Left lung (tissue), 10 donors: ENCODE measurements around the gene IYD. TPM values are rescaled to one million over a fixed set of nuclear protein-coding genes. Genes with fewer than 3 reads are reported as not detected.
A peak's percentile ranks its signal among the peaks of the same experiment; 100 is the strongest.

ENCODE experiments used
- ATAC-seq: fragments of 200-7000 bp; cut with Tn5 transposase; one replicate; pipeline ENCODE4 v1.9.1; 2020; ENCODE audit warnings: moderate library complexity
- DNase-seq, 4 donors: peaks; one replicate each; pipeline ENCODE4 v3.0.0-alpha.2; 2013 to 2020
- H3K27ac ChIP-seq, 2 donors: fragments of 200-600 bp; sonication (generic) in 1 of 2; one replicate each; pipeline versions ENCODE4 v1.5.0 to v1.8.0; 2020 to 2021
- H3K27me3 ChIP-seq, 2 donors: fragments of 200-600 bp; sonication (generic) in 1 of 2; one replicate each; pipeline versions ENCODE4 v1.5.0 to v1.8.0; 2020 to 2021
- H3K36me3 ChIP-seq, 2 donors: fragments of 200-600 bp; sonication (generic) in 1 of 2; one replicate each; pipeline versions ENCODE4 v1.5.0 to v1.8.0; 2020 to 2021
- H3K4me1 ChIP-seq, 2 donors: fragments of 200-600 bp; one replicate each; pipeline ENCODE4 v1.8.0; 2021
- H3K4me3 ChIP-seq, 2 donors: fragments of 200-600 bp; sonication (generic) in 1 of 2; one replicate each; pipeline versions ENCODE4 v1.5.0 to v1.8.0; 2020 to 2021; ENCODE audit warnings: mild to moderate bottlenecking in 1 of 2
- H3K9me3 ChIP-seq, 2 donors: fragments of 200-600 bp; sonication (generic) in 1 of 2; one replicate each; pipeline versions ENCODE4 v1.5.0 to v1.8.0; 2020 to 2021
- CTCF ChIP-seq, 2 donors: fragments of 200-600 bp; sonication (generic) in 1 of 2; IDR thresholded peaks; one replicate each; pipeline versions ENCODE4 v1.5.0 to v1.8.0; 2021; ENCODE audit warnings: antibody characterized with exemption in 2 of 2
- intact Hi-C, 2 donors: fragments of 100-400 bp; cut with DNase I; formaldehyde crosslinking; loops; one replicate each; pipeline versions ENCODE4 v1.11.2 to v1.14.2; 2022
- polyA plus RNA-seq, 6 donors: library from polyadenylated mRNA; unstranded; fragments of 120-200 nt; gene quantifications; one replicate each; pipeline ENCODE4 v1.2.1, GENCODE V29; 2013; ENCODE audit not compliant: insufficient read length in 6 of 6
- total RNA-seq, 2 donors: library from RNA; stranded (reverse); fragmentation: NEBNext Ultra II Directional; extraction: Animal tissue kit (Norgen Biotek cat#: 25700); gene quantifications; one replicate each; pipeline ENCODE4 v1.2.1, GENCODE V29; 2021
- donor health status: DM: no; HTN: yes; CAD: no.
- donor health status: DM: no; HTN: no; CAD: no.

Gene IYD
- total and polyA plus RNA-seq, 8 donors: 1.3 to 7.7 (median 2.9) TPM

- TF ChIP-seq CTCF (IDR thresholded peaks at IDR 0.05): no peak
- Histone ChIP-seq H3K4me1 (no peaks in the 10 kb centered on the region), H3K4me3 (no peak overlapping the region), H3K36me3 (no peaks in the 10 kb centered on the region), H3K9me3 (no peaks in the 10 kb centered on the region), H3K27ac (peak overlapping the region; percentile 48 to 82), H3K27me3 (no peaks in the 10 kb centered on the region)
- no peak for DNase-seq
- ATAC-seq: peak; percentile 71
- intact Hi-C loops: loop anchor here in 1 of 2 donors (5.0 kb wide), 1 partner anchor 317 kb away; no protein-coding TSS in a partner anchor
Observed at GRCh38 chr6:150394053-150394898, 25.5 kb downstream of the IYD start.

- DNase-seq: no peak
- peak; percentile 6 for ATAC-seq
- Histone ChIP-seq H3K27ac (peak overlapping the region; percentile 48 to 71), H3K27me3 (no peaks in the 10 kb centered on the region), H3K36me3 (no peaks in the 10 kb centered on the region), H3K9me3 (no peaks in the 10 kb centered on the region), H3K4me3 (no peak overlapping the region), H3K4me1 (no peaks in the 10 kb centered on the region)
- intact Hi-C loops: loop anchor here in 1 of 2 donors (5.0 kb wide), 1 partner anchor 318 kb away; no protein-coding TSS in a partner anchor
- TF ChIP-seq CTCF (IDR thresholded peaks at IDR 0.05): no peak
Observed at GRCh38 chr6:150394899-150395295, 26.1 kb downstream of the IYD start.

GRCh38 chr6:150395388-150396009 lies 26.7 kb downstream of the IYD start:
- peak overlapping the region in 1 of 2 donors; percentile 71 for H3K27ac ChIP-seq
- DNase-seq (peak in 2 of 4 donors; percentile 50 to 68), ATAC-seq (peak; percentile 83)
- peak; percentile 63 to 64 for TF ChIP-seq CTCF (IDR thresholded peaks at IDR 0.05)
- H3K4me1 ChIP-seq: no peaks in the 10 kb centered on the region
- no peaks in the 10 kb centered on the region for H3K9me3 ChIP-seq
- H3K27me3 ChIP-seq: no peaks in the 10 kb centered on the region
- H3K4me3 ChIP-seq: no peak overlapping the region
- intact Hi-C loops: no loop called here
- H3K36me3 ChIP-seq: no peaks in the 10 kb centered on the region

GRCh38 chr6:150403458-150404246 lies 34.8 kb downstream of the IYD start:
- Histone ChIP-seq H3K4me3 (no peak overlapping the region), H3K4me1 (peaks cover 0 to 10% of the 10 kb centered on the region in 2 donors), H3K27me3 (no peaks in the 10 kb centered on the region), H3K27ac (peak overlapping the region in 1 of 2 donors; percentile 60), H3K9me3 (peaks cover 0 to 3% of the 10 kb centered on the region in 2 donors), H3K36me3 (no peaks in the 10 kb centered on the region)
- ATAC-seq (peak; percentile 86), DNase-seq (peak in 2 of 4 donors; percentile 84 to 91)
- no peak for TF ChIP-seq CTCF (IDR thresholded peaks at IDR 0.05)
- intact Hi-C loops: no loop called here
